ENCODE data around the gene BCS1L. TPM values are rescaled to one million over a fixed set of nuclear protein-coding genes. Genes with fewer than 3 reads are reported as not detected.
A peak's percentile ranks its signal among the peaks of the same experiment; 100 is the strongest.

Gene BCS1L
- total and polyA plus RNA-seq, 2 of the 13 experiments (the other 11 are each of a cell fraction or from before 2014, with no cell fraction given), result 48.9 to 76.0 TPM

DNA sequence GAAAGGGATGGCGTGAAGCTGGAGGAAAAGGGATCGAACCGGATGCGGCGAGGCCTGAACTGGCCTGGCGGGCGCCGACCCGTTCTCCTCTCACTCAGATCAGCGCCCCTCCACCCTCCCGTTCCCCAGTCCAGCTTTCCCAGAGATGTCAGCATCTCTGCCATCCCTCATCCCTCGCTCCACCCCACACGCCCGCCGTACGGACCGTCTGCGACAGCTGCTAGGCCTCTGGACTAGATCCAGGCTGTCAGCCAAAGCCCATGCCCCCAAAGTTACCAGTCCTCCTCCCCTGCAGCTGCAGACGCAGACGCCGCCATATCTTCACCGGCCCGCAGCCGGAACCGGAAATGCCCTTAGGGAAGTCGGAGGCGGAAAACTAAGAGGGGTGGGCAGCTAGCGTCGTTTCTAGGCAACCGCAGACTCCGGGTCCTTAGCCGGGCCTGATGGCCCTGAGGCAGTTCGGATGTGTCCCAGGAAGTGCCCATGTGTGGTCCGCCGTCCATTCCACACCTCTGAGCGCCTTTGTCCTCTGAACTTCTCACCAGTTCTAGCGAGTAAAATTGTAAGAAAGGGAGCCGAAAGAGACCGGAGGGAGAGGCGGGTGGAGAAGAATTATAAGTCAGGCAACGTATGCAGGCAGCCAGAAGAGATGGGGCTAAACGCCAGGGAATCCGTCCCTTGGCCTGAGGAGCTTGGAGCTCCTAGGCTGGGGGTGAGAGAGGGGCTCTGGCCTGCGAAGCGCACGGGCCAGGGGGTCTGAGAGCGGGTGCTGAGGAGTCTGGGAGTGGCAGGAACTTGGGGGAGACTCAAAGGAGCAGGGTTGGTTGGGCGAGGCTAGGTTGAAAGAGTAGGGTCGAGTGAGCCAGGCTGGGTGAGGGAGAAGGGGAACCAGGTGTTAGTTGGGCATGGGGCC is 12.4 kb downstream of the BCS1L start, which contains the start of the genes RNF25 and STK36 (continued):
- TF ChIP-seq E2F1 (CRISPR knock-in tag; IDR thresholded peaks at IDR 0.05), result no peak
- peak; percentile 25; the same call in 1 of the 2 replicates for TF ChIP-seq TFAP4 (IDR thresholded peaks at IDR 0.05; ENCODE audit: borderline replicate concordance, low read depth)
- TF ChIP-seq SP1 (IDR thresholded peaks at IDR 0.05), result no peak
- peak; percentile 55; the same call in 1 of the 2 replicates for TF ChIP-seq SP1 (CRISPR knock-in tag; IDR thresholded peaks at IDR 0.05)
- peak; percentile 68 for TF ChIP-seq ZNF710 (CRISPR knock-in tag; IDR thresholded peaks at IDR 0.05; ENCODE audit: borderline replicate concordance)
- 0 out of 2 replicates have a peak, but pooled peaks have one; percentile 26 for TF ChIP-seq MIER2 (CRISPR knock-in tag; IDR thresholded peaks at IDR 0.05)
- TF ChIP-seq ZNF432 (CRISPR knock-in tag; IDR thresholded peaks at IDR 0.05; ENCODE audit: borderline replicate concordance), result no peak
- TF ChIP-seq SNAI1 (CRISPR knock-in tag; IDR thresholded peaks at IDR 0.05; ENCODE audit: borderline replicate concordance), result peak; percentile 36; the same call in 1 of the 2 replicates
- no peak for TF ChIP-seq BHLHE40 (IDR thresholded peaks at IDR 0.05; ENCODE audit: low read length)
- 0 out of 2 replicates have a peak, but pooled peaks have one; percentile 72 for TF ChIP-seq ZFP37 (CRISPR knock-in tag; IDR thresholded peaks at IDR 0.05; ENCODE audit: borderline replicate concordance)
- TF ChIP-seq ZFP90 (CRISPR knock-in tag; IDR thresholded peaks at IDR 0.05; ENCODE audit: borderline replicate concordance), result no peak
- peak; percentile 65; the same call in 1 of the 2 replicates for TF ChIP-seq IRF9 (CRISPR knock-in tag; IDR thresholded peaks at IDR 0.05; ENCODE audit: borderline replicate concordance)
- TF ChIP-seq BATF2 (CRISPR knock-in tag; IDR thresholded peaks at IDR 0.05), result no peak
- peak; percentile 93 for TF ChIP-seq ASH2L (IDR thresholded peaks at IDR 0.05; ENCODE audit: insufficient read length, low read depth, low read length)
- no peak for TF ChIP-seq ZNF577 (CRISPR knock-in tag; IDR thresholded peaks at IDR 0.05; ENCODE audit: borderline replicate concordance, low read depth)
- TF ChIP-seq XRCC5 (optimal IDR thresholded peaks at IDR 0.05; ENCODE audit: low read length), result peak; percentile 73
- no peak for TF ChIP-seq ZKSCAN5 (CRISPR knock-in tag; IDR thresholded peaks at IDR 0.05)

Measured in HepG2 (cell line).